ENCODE results near the gene NR1D2. TPM values are rescaled to one million over a fixed set of nuclear protein-coding genes. Genes with fewer than 3 reads are reported as not detected.
A peak's percentile ranks its signal among the peaks of the same experiment; 100 is the strongest.

NR1D2 gene
- total RNA-seq, 4 donors from 2014 or later: 19.6 to 36.9 (median 22.7) TPM

DNA sequence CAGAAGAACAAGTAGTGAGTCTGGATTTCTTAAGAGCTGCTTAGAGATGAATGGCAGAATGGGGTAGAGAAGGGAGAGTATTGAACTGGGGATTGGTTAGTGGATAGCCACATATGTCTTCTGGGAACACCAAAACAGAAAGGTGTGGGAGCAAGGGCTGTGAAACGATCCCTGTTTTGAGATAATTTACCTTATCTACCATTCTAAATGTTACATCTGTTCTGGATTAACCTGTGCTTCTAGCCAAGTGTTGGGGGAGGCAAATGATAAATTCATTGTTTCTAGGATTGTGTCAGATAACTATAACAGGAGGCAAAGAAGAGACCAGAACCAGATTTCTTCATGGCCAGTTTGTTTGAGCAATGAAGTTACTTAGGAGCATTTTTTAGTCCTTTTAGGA lies 8.4 kb downstream of the NR1D2 start:
- DNase-seq (ENCODE audit: low spot score) (no peak), ATAC-seq (ENCODE audit: low FRiP score) (peak; percentile 21)
- TF ChIP-seq, protein P1, sequence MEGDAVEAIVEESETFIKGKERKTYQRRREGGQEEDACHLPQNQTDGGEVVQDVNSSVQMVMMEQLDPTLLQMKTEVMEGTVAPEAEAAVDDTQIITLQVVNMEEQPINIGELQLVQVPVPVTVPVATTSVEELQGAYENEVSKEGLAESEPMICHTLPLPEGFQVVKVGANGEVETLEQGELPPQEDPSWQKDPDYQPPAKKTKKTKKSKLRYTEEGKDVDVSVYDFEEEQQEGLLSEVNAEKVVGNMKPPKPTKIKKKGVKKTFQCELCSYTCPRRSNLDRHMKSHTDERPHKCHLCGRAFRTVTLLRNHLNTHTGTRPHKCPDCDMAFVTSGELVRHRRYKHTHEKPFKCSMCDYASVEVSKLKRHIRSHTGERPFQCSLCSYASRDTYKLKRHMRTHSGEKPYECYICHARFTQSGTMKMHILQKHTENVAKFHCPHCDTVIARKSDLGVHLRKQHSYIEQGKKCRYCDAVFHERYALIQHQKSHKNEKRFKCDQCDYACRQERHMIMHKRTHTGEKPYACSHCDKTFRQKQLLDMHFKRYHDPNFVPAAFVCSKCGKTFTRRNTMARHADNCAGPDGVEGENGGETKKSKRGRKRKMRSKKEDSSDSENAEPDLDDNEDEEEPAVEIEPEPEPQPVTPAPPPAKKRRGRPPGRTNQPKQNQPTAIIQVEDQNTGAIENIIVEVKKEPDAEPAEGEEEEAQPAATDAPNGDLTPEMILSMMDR (IDR thresholded peaks at IDR 0.05): no peak

DNA sequence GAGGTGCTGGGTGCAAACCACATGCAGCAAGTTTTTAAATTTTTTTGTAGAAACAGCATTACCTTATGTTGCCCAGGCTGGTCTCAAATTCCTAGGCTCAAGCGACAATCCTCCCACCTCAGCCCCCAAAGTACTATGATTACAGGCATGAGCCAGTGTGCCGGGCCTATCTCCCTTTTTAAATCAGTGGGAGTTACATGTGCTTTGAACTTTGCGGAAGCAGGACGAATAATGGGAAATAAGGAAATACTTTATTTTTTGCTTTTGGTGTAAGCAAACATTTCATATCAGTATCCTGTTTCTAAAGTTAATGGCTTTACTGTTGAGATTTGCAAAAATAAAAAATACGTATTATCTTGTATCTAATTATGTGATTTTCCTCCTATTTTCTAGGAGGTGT lies 9.1 kb downstream of the NR1D2 start:
- ATAC-seq (ENCODE audit: low FRiP score) (no peak), DNase-seq (ENCODE audit: low spot score) (no peak)
- TF ChIP-seq, protein P1 (IDR thresholded peaks at IDR 0.05): no peak

- DNase-seq (ENCODE audit: low spot score): no peak
- TF ChIP-seq, protein P1 (IDR thresholded peaks at IDR 0.05): no peak
- no peak for ATAC-seq (ENCODE audit: low FRiP score)
Observed at GRCh38 chr3:23956701-23957100, 11.6 kb downstream of the NR1D2 start.

DNA sequence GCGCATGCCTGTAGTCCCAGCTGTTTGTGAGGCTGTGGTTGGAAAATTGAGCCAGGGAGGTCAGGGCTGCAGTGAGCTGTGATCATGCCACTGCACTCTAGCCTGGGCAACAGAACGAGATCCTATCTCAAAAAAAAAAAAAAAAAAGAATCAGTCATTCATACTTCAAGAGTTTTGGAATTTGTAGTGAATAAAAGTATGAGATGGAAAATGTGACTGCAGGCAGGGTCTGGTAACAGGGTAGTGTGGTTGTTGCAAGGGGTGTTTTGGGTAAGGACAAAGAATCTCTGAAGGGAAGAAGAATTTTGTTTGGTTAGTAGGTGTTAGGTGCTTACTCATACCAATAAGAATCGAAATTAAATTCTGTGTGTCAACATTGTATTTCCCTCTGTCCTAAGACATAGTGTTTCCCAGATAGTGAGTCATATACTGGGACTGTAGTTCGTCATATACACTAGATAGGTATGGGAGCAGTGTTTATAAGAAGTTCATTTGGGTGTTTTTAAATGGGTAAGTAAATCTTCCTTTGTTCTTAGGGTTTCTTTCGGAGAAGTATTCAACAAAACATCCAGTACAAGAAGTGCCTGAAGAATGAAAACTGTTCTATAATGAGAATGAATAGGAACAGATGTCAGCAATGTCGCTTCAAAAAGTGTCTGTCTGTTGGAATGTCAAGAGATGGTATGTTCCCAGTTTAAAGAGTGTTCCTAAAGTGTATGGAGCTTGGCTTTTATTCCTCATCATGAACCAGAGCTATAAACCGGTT lies 14.2 kb downstream of the NR1D2 start:
- DNase-seq (ENCODE audit: low spot score) (no peak), ATAC-seq (ENCODE audit: low FRiP score) (peak; percentile 71)
- TF ChIP-seq, protein P1 (IDR thresholded peaks at IDR 0.05): no peak

DNA sequence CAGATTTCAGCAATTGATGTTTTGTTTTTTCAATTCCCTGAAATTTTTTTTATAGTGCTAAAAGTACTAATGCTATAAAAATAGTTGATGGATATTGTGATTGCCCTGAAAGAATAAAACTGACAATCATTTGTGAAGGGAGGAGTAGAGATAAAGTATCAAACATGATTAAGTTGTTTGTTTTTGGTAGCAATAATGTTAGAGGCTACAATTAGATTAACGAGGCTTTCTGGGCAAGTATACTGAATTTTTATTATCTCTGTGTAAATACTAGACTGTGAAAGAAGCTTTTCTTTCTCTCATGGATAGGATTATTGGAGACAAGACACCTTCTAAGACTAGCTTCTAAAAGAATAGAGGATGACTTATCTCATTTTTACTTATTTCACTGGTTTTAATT lies 15.6 kb downstream of the NR1D2 start:
- ATAC-seq (ENCODE audit: low FRiP score) (no peak), DNase-seq (ENCODE audit: low spot score) (no peak)
- TF ChIP-seq, protein P1 (IDR thresholded peaks at IDR 0.05): no peak

DNA sequence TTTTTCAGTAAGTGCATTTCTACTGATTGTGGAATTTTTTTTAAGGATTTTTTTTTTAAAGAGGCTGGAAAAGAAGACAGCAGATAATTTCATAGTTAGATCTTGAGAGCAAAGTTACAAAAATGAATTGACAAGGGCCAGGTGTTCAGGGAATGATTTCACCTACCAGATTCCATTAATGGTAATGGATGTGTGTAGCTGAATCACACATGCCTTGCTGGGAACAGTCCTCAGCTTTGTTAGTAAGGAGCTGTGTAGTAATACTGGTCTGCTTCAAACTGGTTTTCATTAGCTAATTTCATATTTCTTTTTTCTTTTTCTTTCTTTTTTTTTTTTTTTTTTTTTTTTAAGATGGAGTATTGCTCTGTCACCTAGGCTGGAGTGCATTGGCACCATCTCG lies 16.0 kb downstream of the NR1D2 start:
- no peak for ATAC-seq (ENCODE audit: low FRiP score)
- TF ChIP-seq, protein P1 (IDR thresholded peaks at IDR 0.05): no peak
- DNase-seq (ENCODE audit: low spot score): no peak

- ATAC-seq (ENCODE audit: low FRiP score): no peak
- TF ChIP-seq, protein P1 (IDR thresholded peaks at IDR 0.05): no peak
- DNase-seq (ENCODE audit: low spot score): no peak
Observed at GRCh38 chr3:23961913-23962312, 16.8 kb downstream of the NR1D2 start.
